Right cardiac atrium (tissue), 5 donors: ENCODE results near the gene SMIM32. TPM values are rescaled to one million over a fixed set of nuclear protein-coding genes. Genes with fewer than 3 reads are reported as not detected.

Source experiments
- ATAC-seq, 2 donors: fragments of 200-7000 bp; cut with Tn5 transposase; one replicate each; pipeline versions ENCODE4 v1.8.0 to v1.9.1; 2020; ENCODE audit warnings: moderate library complexity in 2 of 2, mild to moderate bottlenecking in 1 of 2
- DNase-seq, 3 donors: peaks; one replicate each; pipeline ENCODE4 v3.0.0-alpha.2; 2020
- H3K27ac ChIP-seq: one replicate; pipeline ENCODE4 v1.5.1; 2013; ENCODE audit warnings: mild to moderate bottlenecking, low read length, control low read depth, moderate library complexity
- H3K27me3 ChIP-seq: one replicate; pipeline ENCODE4 v1.6.1; 2013; ENCODE audit not compliant: control insufficient read depth, insufficient read depth
- H3K4me1 ChIP-seq: one replicate; pipeline ENCODE4 v1.6.1; 2013; ENCODE audit warnings: low read length; ENCODE audit not compliant: control insufficient read depth, insufficient read depth
- H3K4me3 ChIP-seq: one replicate; pipeline ENCODE4 v1.5.1; 2013; ENCODE audit warnings: low read length, control low read depth
- H3K9me3 ChIP-seq: one replicate; pipeline ENCODE4 v1.6.1; 2013; ENCODE audit warnings: low read length; ENCODE audit not compliant: control insufficient read depth
- WGBS: extraction: QIAGEN DNeasy Blood & Tissue Kit; methylation state at CpG from one replicate; pipeline ENCODE4 v1.1.7; 2013; 5-methylcytosine and 5-hydroxymethylcytosine counted together
- intact Hi-C, 4 donors: fragments of 100-400 bp; cut with DNase I; formaldehyde crosslinking; loops; one replicate each; pipeline versions ENCODE4 v1.11.0 to v1.14.0; 2022 to 2023
- polyA plus RNA-seq: library from polyadenylated mRNA; stranded (reverse); fragments of 200-250 nt; gene quantifications from one replicate; pipeline ENCODE4 v1.2.3, GENCODE V29; 2013
- total RNA-seq, 4 donors: library from RNA; stranded (reverse); fragmentation: NEBNext Ultra II Directional; extraction: Animal tissue kit (Norgen Biotek cat#: 25700); gene quantifications; one replicate each; pipeline ENCODE4 v1.2.1, GENCODE V29; 2021
- donor health status: healthy with polysubstance abuse.
- donor health status: DM: no; HTN: yes; CAD: no.
- donor health status: DM: no; HTN: no; CAD: no.
- donor health status: DM: no; HTN: yes; CAD: no; lungs with severe emphysema.
- donor health status: DM: yes; HTN: yes; CAD: no.

The SMIM32 gene
- total and polyA plus RNA-seq, 5 donors: not detected

- ATAC-seq: no peak
- no peak overlapping the region for H3K27ac ChIP-seq
- no peak overlapping the region for H3K4me3 ChIP-seq
- H3K27me3 ChIP-seq: no peaks in the 10 kb centered on the region
- no peaks in the 10 kb centered on the region for H3K9me3 ChIP-seq
- no peaks in the 10 kb centered on the region for H3K4me1 ChIP-seq
- intact Hi-C loops: no loop called here
- DNase-seq: no peak
- WGBS: 64% methylated on average over 4 of the region's 4 CpGs
Measured at GRCh38 chr5:136222580-136223235, 29.7 kb upstream of the SMIM32 start.

GRCh38 chr5:136221340-136221739 lies 28.4 kb upstream of the SMIM32 start:
- no peak for ATAC-seq
- DNase-seq: no peak
- Histone ChIP-seq H3K4me3 (no peak overlapping the region), H3K9me3 (no peaks in the 10 kb centered on the region), H3K27ac (no peak overlapping the region), H3K27me3 (no peaks in the 10 kb centered on the region), H3K4me1 (no peaks in the 10 kb centered on the region)
- WGBS: 95% methylated on average over 4 of the region's 4 CpGs
- intact Hi-C loops: no loop called here

- H3K27me3 ChIP-seq: no peaks in the 10 kb centered on the region
- DNase-seq: no peak
- intact Hi-C loops: no loop called here
- H3K4me3 ChIP-seq: no peak overlapping the region
- H3K9me3 ChIP-seq: no peaks in the 10 kb centered on the region
- no peaks in the 10 kb centered on the region for H3K4me1 ChIP-seq
- H3K27ac ChIP-seq: no peak overlapping the region
- ATAC-seq: no peak
- 86% methylated on average over 8 of the region's 8 CpGs for WGBS
Measured at GRCh38 chr5:136216230-136216629, 23.3 kb upstream of the SMIM32 start.

- H3K27ac ChIP-seq: no peak overlapping the region
- no peak overlapping the region for H3K4me3 ChIP-seq
- DNase-seq: no peak
- no peaks in the 10 kb centered on the region for H3K27me3 ChIP-seq
- no peaks in the 10 kb centered on the region for H3K4me1 ChIP-seq
- H3K9me3 ChIP-seq: no peaks in the 10 kb centered on the region
- 80% methylated on average over 4 of the region's 4 CpGs for WGBS
- ATAC-seq: no peak
- intact Hi-C loops: no loop called here
Measured at GRCh38 chr5:136215812-136216211, 22.9 kb upstream of the SMIM32 start.

GRCh38 chr5:136213919-136214493 lies 21.0 kb upstream of the SMIM32 start:
- WGBS: 60% methylated on average over 9 of the region's 9 CpGs
- ATAC-seq (no peak), DNase-seq (no peak)
- no peaks in the 10 kb centered on the region for H3K9me3 ChIP-seq
- H3K4me1 ChIP-seq: no peaks in the 10 kb centered on the region
- H3K4me3 ChIP-seq: no peak overlapping the region
- H3K27ac ChIP-seq: no peak overlapping the region
- no peaks in the 10 kb centered on the region for H3K27me3 ChIP-seq
- intact Hi-C loops: loop anchor here in 3 of 4 donors (2.0 to 5.0 kb wide), 3 partner anchors 267 to 327 kb away; no protein-coding TSS in a partner anchor

- no peak overlapping the region for H3K27ac ChIP-seq
- H3K9me3 ChIP-seq: no peaks in the 10 kb centered on the region
- no peaks in the 10 kb centered on the region for H3K4me1 ChIP-seq
- 48% methylated on average over 10 of the region's 10 CpGs for WGBS
- no peaks in the 10 kb centered on the region for H3K27me3 ChIP-seq
- intact Hi-C loops: loop anchor here in 3 of 4 donors (2.0 to 5.0 kb wide), 3 partner anchors 265 to 325 kb away; no protein-coding TSS in a partner anchor
- peak; percentile 47 to 77 (median 76) for DNase-seq
- H3K4me3 ChIP-seq: no peak overlapping the region
- peak; percentile 20 to 48 for ATAC-seq
Measured at GRCh38 chr5:136212252-136212721, 19.3 kb upstream of the SMIM32 start.

- DNase-seq (no peak), ATAC-seq (no peak)
- 70% methylated on average over 10 of the region's 10 CpGs for WGBS
- Histone ChIP-seq H3K4me1 (no peaks in the 10 kb centered on the region), H3K9me3 (no peaks in the 10 kb centered on the region), H3K27ac (no peak overlapping the region), H3K27me3 (no peaks in the 10 kb centered on the region), H3K4me3 (no peak overlapping the region)
- intact Hi-C loops: loop anchor here (2.0 to 5.0 kb wide), 4 partner anchors 264 to 325 kb away; no protein-coding TSS in a partner anchor
Measured at GRCh38 chr5:136211282-136212040, 18.5 kb upstream of the SMIM32 start.

- Histone ChIP-seq H3K9me3 (no peaks in the 10 kb centered on the region), H3K4me1 (no peaks in the 10 kb centered on the region), H3K27me3 (no peaks in the 10 kb centered on the region), H3K4me3 (no peak overlapping the region), H3K27ac (no peak overlapping the region)
- ATAC-seq (no peak), DNase-seq (no peak)
- intact Hi-C loops: loop anchor here in 3 of 4 donors (2.0 to 5.0 kb wide), 3 partner anchors 263 to 323 kb away; no protein-coding TSS in a partner anchor
- 79% methylated on average over 4 of the region's 4 CpGs for WGBS
Measured at GRCh38 chr5:136210259-136210658, 17.3 kb upstream of the SMIM32 start.

- no peaks in the 10 kb centered on the region for H3K4me1 ChIP-seq
- no peak for DNase-seq
- no peak overlapping the region for H3K4me3 ChIP-seq
- H3K9me3 ChIP-seq: no peaks in the 10 kb centered on the region
- 88% methylated on average over 14 of the region's 14 CpGs for WGBS
- no peaks in the 10 kb centered on the region for H3K27me3 ChIP-seq
- intact Hi-C loops: no loop called here
- no peak for ATAC-seq
- H3K27ac ChIP-seq: no peak overlapping the region
Measured at GRCh38 chr5:136209346-136209910, 16.5 kb upstream of the SMIM32 start.

- DNase-seq (no peak), ATAC-seq (no peak)
- Histone ChIP-seq H3K27me3 (no peaks in the 10 kb centered on the region), H3K4me3 (no peak overlapping the region), H3K27ac (no peak overlapping the region), H3K4me1 (no peaks in the 10 kb centered on the region), H3K9me3 (no peaks in the 10 kb centered on the region)
- WGBS: 69% methylated on average over 3 of the region's 3 CpGs
- intact Hi-C loops: no loop called here
Measured at GRCh38 chr5:136208916-136209315, 16.0 kb upstream of the SMIM32 start.

- H3K9me3 ChIP-seq: no peaks in the 10 kb centered on the region
- 86% methylated on average over 7 of the region's 7 CpGs for WGBS
- no peak overlapping the region for H3K27ac ChIP-seq
- no peaks in the 10 kb centered on the region for H3K27me3 ChIP-seq
- H3K4me3 ChIP-seq: no peak overlapping the region
- no peak for DNase-seq
- H3K4me1 ChIP-seq: no peaks in the 10 kb centered on the region
- ATAC-seq: no peak
- intact Hi-C loops: no loop called here
Measured at GRCh38 chr5:136207631-136208030, 14.7 kb upstream of the SMIM32 start.
